Measurements from ENCODE around the gene CCDC71.

DNA sequence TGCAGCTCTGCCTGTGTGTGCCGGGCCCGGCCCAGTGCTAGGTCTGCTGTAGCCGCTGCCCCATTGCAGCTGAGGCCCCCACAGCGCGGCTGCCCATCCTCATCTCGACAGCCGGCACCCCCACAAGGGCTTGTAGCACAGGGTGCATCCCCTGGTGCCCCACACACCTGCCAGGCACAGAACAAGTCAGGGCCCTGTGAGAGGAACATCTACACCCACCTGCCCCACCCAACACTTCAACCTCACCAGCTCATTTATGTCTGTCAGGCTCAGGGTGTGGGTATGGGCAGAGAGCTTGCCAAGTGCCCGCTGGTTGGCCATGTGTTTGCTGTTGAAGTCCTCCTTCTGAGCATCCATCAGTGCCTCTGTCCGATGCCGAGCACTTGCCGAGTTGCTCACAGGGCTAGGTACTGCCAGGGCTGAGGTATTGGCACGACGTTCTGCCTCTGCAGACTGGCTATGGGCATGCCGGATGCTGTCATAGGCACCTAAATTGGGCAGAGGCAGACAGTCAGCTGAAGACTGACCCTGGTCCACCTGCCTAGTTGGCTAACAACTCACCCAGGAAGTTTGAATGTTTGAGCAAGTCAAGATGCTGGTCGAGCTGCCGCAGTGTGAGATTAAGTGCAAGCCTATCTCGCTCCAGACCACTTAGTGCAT lies 43.1 kb downstream of the CCDC71 start:
- TF ChIP-seq, protein P1, sequence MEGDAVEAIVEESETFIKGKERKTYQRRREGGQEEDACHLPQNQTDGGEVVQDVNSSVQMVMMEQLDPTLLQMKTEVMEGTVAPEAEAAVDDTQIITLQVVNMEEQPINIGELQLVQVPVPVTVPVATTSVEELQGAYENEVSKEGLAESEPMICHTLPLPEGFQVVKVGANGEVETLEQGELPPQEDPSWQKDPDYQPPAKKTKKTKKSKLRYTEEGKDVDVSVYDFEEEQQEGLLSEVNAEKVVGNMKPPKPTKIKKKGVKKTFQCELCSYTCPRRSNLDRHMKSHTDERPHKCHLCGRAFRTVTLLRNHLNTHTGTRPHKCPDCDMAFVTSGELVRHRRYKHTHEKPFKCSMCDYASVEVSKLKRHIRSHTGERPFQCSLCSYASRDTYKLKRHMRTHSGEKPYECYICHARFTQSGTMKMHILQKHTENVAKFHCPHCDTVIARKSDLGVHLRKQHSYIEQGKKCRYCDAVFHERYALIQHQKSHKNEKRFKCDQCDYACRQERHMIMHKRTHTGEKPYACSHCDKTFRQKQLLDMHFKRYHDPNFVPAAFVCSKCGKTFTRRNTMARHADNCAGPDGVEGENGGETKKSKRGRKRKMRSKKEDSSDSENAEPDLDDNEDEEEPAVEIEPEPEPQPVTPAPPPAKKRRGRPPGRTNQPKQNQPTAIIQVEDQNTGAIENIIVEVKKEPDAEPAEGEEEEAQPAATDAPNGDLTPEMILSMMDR (IDR thresholded peaks at IDR 0.05; ENCODE audit: low read length): no peak
- no peak for TF ChIP-seq EZH2 (optimal IDR thresholded peaks at IDR 0.05; ENCODE audit: low read depth, low read length)
- no peak for TF ChIP-seq EZH2phosphoT487 (IDR thresholded peaks at IDR 0.05; ENCODE audit: low read length)
